Glutamatergic neuron (in vitro differentiated cells): ENCODE results near the gene SLC18A3. TPM values are rescaled to one million over a fixed set of nuclear protein-coding genes. Genes with fewer than 3 reads are reported as not detected.

Source experiments
- DNase-seq: peaks from one replicate; pipeline ENCODE4 v3.0.0; 2022
- H3K27ac Mint-ChIP-seq: one replicate; pipeline ENCODE4 v1.8.0; 2020; ENCODE audit warnings: mild to moderate bottlenecking, mixed read lengths, inconsistent platforms; ENCODE audit not compliant: unreplicated experiment
- H3K27me3 Mint-ChIP-seq: one replicate; pipeline ENCODE4 v1.8.0; 2020; ENCODE audit warnings: mild to moderate bottlenecking, moderate library complexity, mixed read lengths, inconsistent platforms; ENCODE audit not compliant: unreplicated experiment
- H3K36me3 Mint-ChIP-seq: one replicate; pipeline ENCODE4 v1.8.0; 2020; ENCODE audit warnings: mild to moderate bottlenecking, mixed read lengths, inconsistent platforms; ENCODE audit not compliant: unreplicated experiment
- H3K4me1 Mint-ChIP-seq: one replicate; pipeline ENCODE4 v1.8.0; 2020; ENCODE audit warnings: mild to moderate bottlenecking, low read depth, mixed read lengths, inconsistent platforms; ENCODE audit not compliant: unreplicated experiment
- H3K4me3 Mint-ChIP-seq: one replicate; pipeline ENCODE4 v1.8.0; 2020; ENCODE audit warnings: mild to moderate bottlenecking, mixed read lengths, inconsistent platforms; ENCODE audit not compliant: unreplicated experiment
- H3K9me3 Mint-ChIP-seq: one replicate; pipeline ENCODE4 v1.8.0; 2020; ENCODE audit warnings: mild to moderate bottlenecking, moderate library complexity, mixed read lengths, inconsistent platforms; ENCODE audit not compliant: unreplicated experiment
- CTCF ChIP-seq: fragments of 200-600 bp; sonication (generic); IDR thresholded peaks from one replicate; pipeline ENCODE4 v1.5.0; 2021; ENCODE audit not compliant: partially characterized antibody, unreplicated experiment
- total RNA-seq: library from RNA; stranded (reverse); fragmentation: NEBNext Ultra II Directional; extraction: Animal tissue kit (Norgen Biotek cat#: 25700); gene quantifications from one replicate; pipeline ENCODE4 v1.2.1, GENCODE V29; 2021; ENCODE audit not compliant: unreplicated experiment

SLC18A3 gene
- total RNA-seq, 1 donor from 2014 or later, result 21.5 TPM

GRCh38 chr10:49652421-49653272 is 42.5 kb downstream of the SLC18A3 start:
- Mint-ChIP-seq H3K27ac (no peak overlapping the region), H3K9me3 (no peaks in the 10 kb centered on the region), H3K27me3 (peaks cover 5% of the 10 kb centered on the region), H3K36me3 (peaks cover 6% of the 10 kb centered on the region), H3K4me3 (no peak overlapping the region), H3K4me1 (peaks cover 8% of the 10 kb centered on the region)
- TF ChIP-seq CTCF, result no peak
- no peak for DNase-seq

DNA sequence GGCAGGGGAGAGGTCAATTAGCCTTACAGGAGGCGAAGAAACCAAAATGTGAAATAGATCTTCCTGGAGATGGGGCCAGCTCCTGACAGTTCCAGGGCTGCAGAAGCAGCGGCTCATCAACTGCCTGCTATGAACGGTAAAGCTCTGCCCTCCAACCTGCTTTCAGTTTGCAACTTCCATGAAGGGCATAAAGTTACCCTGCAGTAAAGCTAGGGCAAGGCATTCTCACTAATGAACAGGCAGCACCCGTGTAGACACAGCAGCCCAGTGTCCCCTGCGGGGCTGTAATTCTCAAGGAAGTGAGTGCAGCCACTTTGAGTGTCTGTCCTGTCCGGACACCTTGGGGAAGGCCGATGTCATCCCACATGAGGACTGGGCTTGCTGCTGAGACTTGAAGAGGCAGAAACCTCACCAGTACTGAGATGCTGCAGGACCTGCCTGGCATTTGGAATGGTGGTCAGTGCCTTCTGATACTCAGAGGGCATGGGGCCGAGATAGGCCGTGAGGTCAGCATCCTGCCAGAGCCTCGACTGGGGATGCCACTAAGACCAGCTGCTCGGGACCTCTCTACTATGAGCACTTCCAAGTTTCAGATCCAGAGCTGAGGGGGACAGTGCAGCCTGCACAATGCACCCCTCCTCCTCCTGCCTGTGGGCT is 43.3 kb downstream of the SLC18A3 start:
- H3K27ac Mint-ChIP-seq, result no peak overlapping the region
- no peak for DNase-seq
- no peaks in the 10 kb centered on the region for H3K9me3 Mint-ChIP-seq
- no peak overlapping the region for H3K4me3 Mint-ChIP-seq
- H3K36me3 Mint-ChIP-seq, result peaks cover 6% of the 10 kb centered on the region
- H3K27me3 Mint-ChIP-seq, result peaks cover 4% of the 10 kb centered on the region
- no peak for TF ChIP-seq CTCF
- peaks cover 4% of the 10 kb centered on the region for H3K4me1 Mint-ChIP-seq

GRCh38 chr10:49654036-49654693 is 44.1 kb downstream of the SLC18A3 start:
- peaks cover 2% of the 10 kb centered on the region for H3K4me1 Mint-ChIP-seq
- peaks cover 13% of the 10 kb centered on the region for H3K36me3 Mint-ChIP-seq
- no peak overlapping the region for H3K27ac Mint-ChIP-seq
- H3K27me3 Mint-ChIP-seq, result peaks cover 4% of the 10 kb centered on the region
- H3K4me3 Mint-ChIP-seq, result no peak overlapping the region
- DNase-seq, result no peak
- H3K9me3 Mint-ChIP-seq, result no peaks in the 10 kb centered on the region
- TF ChIP-seq CTCF, result no peak

- H3K4me3 Mint-ChIP-seq, result no peak overlapping the region
- no peaks in the 10 kb centered on the region for H3K9me3 Mint-ChIP-seq
- DNase-seq, result no peak
- peaks cover 3% of the 10 kb centered on the region for H3K27me3 Mint-ChIP-seq
- peaks cover 16% of the 10 kb centered on the region for H3K36me3 Mint-ChIP-seq
- H3K4me1 Mint-ChIP-seq, result no peaks in the 10 kb centered on the region
- no peak for TF ChIP-seq CTCF
- H3K27ac Mint-ChIP-seq, result no peak overlapping the region
Observed at GRCh38 chr10:49655099-49655498, 45.0 kb downstream of the SLC18A3 start.
